AG10803 (cell line): ENCODE data around the gene NCOA4.

Experiments
- DNase-seq: peaks from one replicate; pipeline ENCODE4 v3.0.0; 2010; ENCODE audit warnings: low read depth
- H3K4me3 ChIP-seq: 2 replicates; pipeline ENCODE4 v1.5.1; 2011; ENCODE audit warnings: mild to moderate bottlenecking, low read length, control low read depth
- CTCF ChIP-seq: conservative IDR thresholded peaks from 2 replicates; pipeline ENCODE4 v1.5.1; 2011; ENCODE audit warnings: mild to moderate bottlenecking, low read length, control low read depth, inconsistent platforms

Gene NCOA4

GRCh38 chr10:46018453-46019176, 11.8 kb downstream of the NCOA4 start:
- TF ChIP-seq CTCF: no peak
- DNase-seq: peak; percentile 26
- H3K4me3 ChIP-seq: no peak overlapping the region

- no peak for TF ChIP-seq CTCF
- no peak overlapping the region for H3K4me3 ChIP-seq
- DNase-seq: no peak
Measured at GRCh38 chr10:46017733-46018132, 12.7 kb downstream of the NCOA4 start.

GRCh38 chr10:46016811-46017210, 13.6 kb downstream of the NCOA4 start:
- no peak overlapping the region for H3K4me3 ChIP-seq
- DNase-seq: no peak
- TF ChIP-seq CTCF: no peak

GRCh38 chr10:46016190-46016589, 14.2 kb downstream of the NCOA4 start:
- no peak for TF ChIP-seq CTCF
- H3K4me3 ChIP-seq: no peak overlapping the region
- DNase-seq: no peak

GRCh38 chr10:46014683-46015405, 15.6 kb downstream of the NCOA4 start:
- H3K4me3 ChIP-seq: no peak overlapping the region

GRCh38 chr10:46014206-46014605, 16.2 kb downstream of the NCOA4 start:
- no peak for DNase-seq
- no peak for TF ChIP-seq CTCF
- no peak overlapping the region for H3K4me3 ChIP-seq

More at GRCh38 chr10:46014683-46015405, 15.6 kb downstream of the NCOA4 start:
- DNase-seq: peak; percentile 10
- no peak for TF ChIP-seq CTCF

- no peak for DNase-seq
- TF ChIP-seq CTCF: no peak
- H3K4me3 ChIP-seq: no peak overlapping the region
Measured at GRCh38 chr10:46012746-46013145, 17.7 kb downstream of the NCOA4 start.
